ENCODE results near the gene PLSCR4. TPM values are rescaled to one million over a fixed set of nuclear protein-coding genes. Genes with fewer than 3 reads are reported as not detected.

PLSCR4 gene
- total and polyA plus RNA-seq, 2 donors from 2014 or later, result 11.9 to 33.0 TPM

GRCh38 chr3:146280864-146281263 is 30.0 kb upstream of the PLSCR4 start:
- FAIRE-seq (no peak), DNase-seq (no peak)
- no peak for TF ChIP-seq CTCF (IDR thresholded peaks at IDR 0.05; ENCODE audit: borderline replicate concordance, extremely low read depth, insufficient read depth)
- intact Hi-C loops (cut with DNase I), result no loop called here
- H3K9ac ChIP-seq (ENCODE audit: low read length in 3 of 3), result no peak overlapping the region
- H3K27ac ChIP-seq (ENCODE audit: low read depth in 2 of 2, low read length in 2 of 2), result no peak overlapping the region
- H3K4me3 ChIP-seq (ENCODE audit: low read length in 3 of 3), result no peak overlapping the region
- no peaks in the 10 kb centered on the region for H3K36me3 ChIP-seq (ENCODE audit: control insufficient read depth in 2 of 3, insufficient read depth in 3 of 3, low read length in 3 of 3)
- no peaks in the 10 kb centered on the region for H3K9me3 ChIP-seq (ENCODE audit: control insufficient read depth in 2 of 3, insufficient read depth in 1 of 3, low read length in 3 of 3)
- no peaks in the 10 kb centered on the region for H3K4me1 ChIP-seq (ENCODE audit: control insufficient read depth in 2 of 3, insufficient read depth in 2 of 3, low read depth in 1 of 3, low read length in 3 of 3)
- no peaks in the 10 kb centered on the region for H3K27me3 ChIP-seq (ENCODE audit: control insufficient read depth, insufficient read depth, low read length)

- Histone ChIP-seq H3K27me3 (ENCODE audit: control insufficient read depth, insufficient read depth, low read length) (no peaks in the 10 kb centered on the region), H3K4me3 (ENCODE audit: low read length in 3 of 3) (no peak overlapping the region), H3K36me3 (ENCODE audit: control insufficient read depth in 2 of 3, insufficient read depth in 3 of 3, low read length in 3 of 3) (no peaks in the 10 kb centered on the region), H3K4me1 (ENCODE audit: control insufficient read depth in 2 of 3, insufficient read depth in 2 of 3, low read depth in 1 of 3, low read length in 3 of 3) (no peaks in the 10 kb centered on the region), H3K27ac (ENCODE audit: low read depth in 2 of 2, low read length in 2 of 2) (no peak overlapping the region), H3K9me3 (ENCODE audit: control insufficient read depth in 2 of 3, insufficient read depth in 1 of 3, low read length in 3 of 3) (no peaks in the 10 kb centered on the region), H3K9ac (ENCODE audit: low read length in 3 of 3) (no peak overlapping the region)
- intact Hi-C loops (cut with DNase I), result no loop called here
- TF ChIP-seq CTCF (IDR thresholded peaks at IDR 0.05; ENCODE audit: borderline replicate concordance, extremely low read depth, insufficient read depth), result no peak
- FAIRE-seq (no peak), DNase-seq (no peak)
Observed at GRCh38 chr3:146279951-146280350, 29.0 kb upstream of the PLSCR4 start.

- FAIRE-seq, result no peak
- intact Hi-C loops (cut with DNase I), result no loop called here
- Histone ChIP-seq H3K9ac (ENCODE audit: low read length in 3 of 3) (no peak overlapping the region), H3K9me3 (ENCODE audit: control insufficient read depth in 2 of 3, insufficient read depth in 1 of 3, low read length in 3 of 3) (no peaks in the 10 kb centered on the region), H3K4me1 (ENCODE audit: control insufficient read depth in 2 of 3, insufficient read depth in 2 of 3, low read depth in 1 of 3, low read length in 3 of 3) (no peaks in the 10 kb centered on the region), H3K4me3 (ENCODE audit: low read length in 3 of 3) (no peak overlapping the region), H3K27ac (ENCODE audit: low read depth in 2 of 2, low read length in 2 of 2) (no peak overlapping the region), H3K27me3 (ENCODE audit: control insufficient read depth, insufficient read depth, low read length) (no peaks in the 10 kb centered on the region), H3K36me3 (ENCODE audit: control insufficient read depth in 2 of 3, insufficient read depth in 3 of 3, low read length in 3 of 3) (no peaks in the 10 kb centered on the region)
- no peak for DNase-seq
- TF ChIP-seq CTCF (IDR thresholded peaks at IDR 0.05; ENCODE audit: borderline replicate concordance, extremely low read depth, insufficient read depth), result no peak
Observed at GRCh38 chr3:146279013-146279412, 28.1 kb upstream of the PLSCR4 start.

- Histone ChIP-seq H3K27ac (ENCODE audit: low read depth in 2 of 2, low read length in 2 of 2) (peak overlapping the region in 1 of 2 donors; percentile 35), H3K36me3 (ENCODE audit: control insufficient read depth in 2 of 3, insufficient read depth in 3 of 3, low read length in 3 of 3) (no peaks in the 10 kb centered on the region), H3K4me3 (ENCODE audit: low read length in 3 of 3) (no peak overlapping the region), H3K4me1 (ENCODE audit: control insufficient read depth in 2 of 3, insufficient read depth in 2 of 3, low read depth in 1 of 3, low read length in 3 of 3) (no peaks in the 10 kb centered on the region), H3K9ac (ENCODE audit: low read length in 3 of 3) (no peak overlapping the region), H3K9me3 (ENCODE audit: control insufficient read depth in 2 of 3, insufficient read depth in 1 of 3, low read length in 3 of 3) (no peaks in the 10 kb centered on the region), H3K27me3 (ENCODE audit: control insufficient read depth, insufficient read depth, low read length) (no peaks in the 10 kb centered on the region)
- FAIRE-seq (no peak), DNase-seq (peak in 2 of 5 donors; percentile 23 to 83)
- intact Hi-C loops (cut with DNase I), result no loop called here
- TF ChIP-seq CTCF (IDR thresholded peaks at IDR 0.05; ENCODE audit: borderline replicate concordance, extremely low read depth, insufficient read depth), result no peak
Observed at GRCh38 chr3:146277953-146278631, 27.2 kb upstream of the PLSCR4 start.
